HEK293T (cell line): Measurements from ENCODE around the gene MKS1.

Source experiments
- ELF4 ChIP-seq: fragments of 450-650 bp; IDR thresholded peaks from 2 replicates; pipeline ENCODE4 v1.6.1; 2017; ENCODE audit warnings: antibody characterized with exemption
- FOXM1 ChIP-seq: fragments of 450-650 bp; IDR thresholded peaks from 2 replicates; pipeline ENCODE4 v1.6.1; 2017; ENCODE audit warnings: mild to moderate bottlenecking, borderline replicate concordance
- LEF1 ChIP-seq: fragments of 450-650 bp; IDR thresholded peaks from 2 replicates; pipeline ENCODE4 v1.6.1; 2017; ENCODE audit warnings: mild to moderate bottlenecking, borderline replicate concordance
- ZNF384 ChIP-seq: fragments of 450-650 bp; IDR thresholded peaks from 2 replicates; pipeline ENCODE4 v1.6.1; 2016

DNA sequence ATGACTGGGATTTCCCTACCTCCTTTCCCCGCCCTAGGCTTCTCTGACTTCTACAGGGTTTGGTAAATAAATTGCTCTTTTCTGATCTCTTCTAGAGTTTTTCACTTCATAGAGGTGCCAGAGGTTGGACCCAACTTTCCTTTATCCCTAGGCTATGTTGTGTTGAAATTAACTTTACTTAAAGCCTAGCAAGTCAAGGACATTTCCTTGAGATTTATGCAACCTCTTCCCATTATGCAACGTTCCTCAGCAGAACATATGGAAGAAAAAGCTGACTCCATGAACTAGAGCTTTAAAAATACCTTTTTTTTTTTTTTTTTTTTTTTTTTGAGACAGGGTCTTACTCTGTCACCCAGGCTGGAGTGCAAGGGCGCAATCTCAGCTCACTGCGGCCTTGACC is 46.2 kb upstream of the MKS1 start:
- no peak for TF ChIP-seq ELF4
- no peak for TF ChIP-seq FOXM1
- no peak for TF ChIP-seq ZNF384
- TF ChIP-seq LEF1, result no peak
